ENCODE data around the gene TEX2. TPM values are rescaled to one million over a fixed set of nuclear protein-coding genes. Genes with fewer than 3 reads are reported as not detected.

The TEX2 gene
- total RNA-seq, 2 experiments from 2014 or later, result 14.0 to 14.5 TPM

DNA sequence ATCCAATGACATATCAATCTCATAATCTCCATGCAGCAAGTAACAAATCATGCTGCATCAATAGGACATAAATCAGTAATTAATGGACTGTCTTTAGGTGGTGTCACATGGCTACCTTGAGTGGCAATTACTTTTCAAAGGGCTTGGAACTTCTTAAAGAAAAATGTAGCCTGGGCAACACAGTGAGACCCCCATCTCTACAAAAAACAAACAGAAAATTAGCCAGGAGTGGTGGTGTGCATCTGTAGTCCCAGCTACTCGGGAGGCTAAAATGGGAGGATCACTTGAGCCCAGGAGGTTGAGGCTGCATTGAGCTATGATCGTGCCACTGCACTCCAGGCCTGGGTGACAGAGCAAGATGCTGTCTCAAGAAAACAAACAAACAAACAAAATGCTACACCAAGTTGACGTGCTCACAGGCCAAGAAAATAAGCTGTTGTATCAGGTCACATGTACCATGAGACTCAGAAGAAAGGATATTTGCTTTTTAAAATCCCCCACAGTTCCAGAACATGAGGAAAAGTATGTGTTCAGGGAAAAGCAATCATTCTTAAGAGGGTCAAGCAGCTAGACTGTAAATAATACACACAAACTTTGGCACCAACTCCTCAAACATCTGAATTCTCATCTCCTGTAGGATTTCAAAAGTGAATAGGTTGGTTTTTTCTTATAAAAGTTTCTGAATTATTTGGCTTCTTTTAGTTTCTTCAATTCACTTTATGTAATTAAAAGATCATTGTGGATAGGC lies 109.3 kb downstream of the TEX2 start:
- no peak overlapping the region for H3K27ac Mint-ChIP-seq
- H3K9me3 Mint-ChIP-seq, result no peaks in the 10 kb centered on the region
- no peak for TF ChIP-seq CTCF (IDR thresholded peaks at IDR 0.05)
- intact Hi-C loops (cut with micrococcal nuclease), result no loop called here
- H3K27me3 Mint-ChIP-seq, result no peaks in the 10 kb centered on the region
- ATAC-seq, result no peak
- CTCF ChIA-PET, result interaction anchor here (0.8 to 1.1 kb wide), 3 partner anchors 20 to 242 kb away, joined by 3 to 7 read pairs (median 3); no protein-coding TSS in a partner anchor
- H3K36me3 Mint-ChIP-seq (ENCODE audit: low read depth), result peaks cover 14% of the 10 kb centered on the region
- no peaks in the 10 kb centered on the region for H3K4me1 Mint-ChIP-seq (ENCODE audit: low read depth)
- DNase-seq, result no peak
- POLR2A ChIA-PET, result interaction anchor here (0.8 to 3.1 kb wide), 3 partner anchors 7 to 101 kb away, joined by 3 to 28 read pairs (median 5); no protein-coding TSS in a partner anchor
- H3K4me3 Mint-ChIP-seq, result no peak overlapping the region

GRCh38 chr17:64152428-64153125 lies 110.5 kb downstream of the TEX2 start:
- ChIA-PET POLR2A (no interaction called here), CTCF (interaction anchor here (1.0 to 1.6 kb wide), 3 partner anchors 19 to 138 kb away, joined by 3 to 7 read pairs (median 3); no protein-coding TSS in a partner anchor)
- H3K4me1 Mint-ChIP-seq (ENCODE audit: low read depth), result peaks cover 10% of the 10 kb centered on the region
- intact Hi-C loops (cut with micrococcal nuclease), result no loop called here
- no peak overlapping the region for H3K4me3 Mint-ChIP-seq
- peaks cover 14% of the 10 kb centered on the region for H3K36me3 Mint-ChIP-seq (ENCODE audit: low read depth)
- DNase-seq (no peak), ATAC-seq (no peak)
- no peak overlapping the region for H3K27ac Mint-ChIP-seq
- H3K9me3 Mint-ChIP-seq, result no peaks in the 10 kb centered on the region
- TF ChIP-seq CTCF (IDR thresholded peaks at IDR 0.05), result no peak
- no peaks in the 10 kb centered on the region for H3K27me3 Mint-ChIP-seq

- POLR2A ChIA-PET, result interaction anchor here (1.4 kb wide), 1 partner anchor 112 kb away, joined by 5 read pairs; the partner anchor contains the start of gene TEX2
- intact Hi-C loops (cut with micrococcal nuclease), result no loop called here
- no peak for TF ChIP-seq CTCF (IDR thresholded peaks at IDR 0.05)
- H3K4me3 Mint-ChIP-seq, result no peak overlapping the region
- no peak overlapping the region for H3K27ac Mint-ChIP-seq
- DNase-seq (no peak), ATAC-seq (no peak)
- H3K9me3 Mint-ChIP-seq, result no peaks in the 10 kb centered on the region
- H3K27me3 Mint-ChIP-seq, result no peaks in the 10 kb centered on the region
- CTCF ChIA-PET, result interaction anchor here (2.2 to 3.8 kb wide), 2 partner anchors 9 to 269 kb away, joined by 6 to 14 read pairs; no protein-coding TSS in a partner anchor
- H3K4me1 Mint-ChIP-seq (ENCODE audit: low read depth), result peaks cover 13% of the 10 kb centered on the region
- peaks cover 14% of the 10 kb centered on the region for H3K36me3 Mint-ChIP-seq (ENCODE audit: low read depth)
Measured at GRCh38 chr17:64151016-64151368, 112.1 kb downstream of the TEX2 start.

GRCh38 chr17:64150237-64151015 lies 112.6 kb downstream of the TEX2 start:
- TF ChIP-seq CTCF (IDR thresholded peaks at IDR 0.05), result no peak
- H3K36me3 Mint-ChIP-seq (ENCODE audit: low read depth), result peaks cover 14% of the 10 kb centered on the region
- CTCF ChIA-PET, result interaction anchor here (1.8 to 8.8 kb wide), 9 partner anchors 9 to 269 kb away, joined by 6 to 62 read pairs (median 14); no protein-coding TSS in a partner anchor
- H3K4me3 Mint-ChIP-seq, result no peak overlapping the region
- H3K9me3 Mint-ChIP-seq, result no peaks in the 10 kb centered on the region
- H3K27me3 Mint-ChIP-seq, result no peaks in the 10 kb centered on the region
- H3K4me1 Mint-ChIP-seq (ENCODE audit: low read depth), result peaks cover 13% of the 10 kb centered on the region
- intact Hi-C loops (cut with micrococcal nuclease), result no loop called here
- no peak overlapping the region for H3K27ac Mint-ChIP-seq
- POLR2A ChIA-PET, result interaction anchor here (1.4 kb wide), 1 partner anchor 113 kb away, joined by 5 read pairs; the partner anchor contains the start of gene TEX2
- DNase-seq (no peak), ATAC-seq (no peak)
